Hematopoietic multipotent progenitor cell treated with erythropoietin and hydrocortisone succinate and interleukin-3 and kit ligand, for 8 days (in vitro differentiated cells): ENCODE measurements around the gene CD74.

Experiments used
- DNase-seq: peaks from one replicate; pipeline ENCODE4 v3.0.0-alpha.2; 2015

CD74 gene

DNA sequence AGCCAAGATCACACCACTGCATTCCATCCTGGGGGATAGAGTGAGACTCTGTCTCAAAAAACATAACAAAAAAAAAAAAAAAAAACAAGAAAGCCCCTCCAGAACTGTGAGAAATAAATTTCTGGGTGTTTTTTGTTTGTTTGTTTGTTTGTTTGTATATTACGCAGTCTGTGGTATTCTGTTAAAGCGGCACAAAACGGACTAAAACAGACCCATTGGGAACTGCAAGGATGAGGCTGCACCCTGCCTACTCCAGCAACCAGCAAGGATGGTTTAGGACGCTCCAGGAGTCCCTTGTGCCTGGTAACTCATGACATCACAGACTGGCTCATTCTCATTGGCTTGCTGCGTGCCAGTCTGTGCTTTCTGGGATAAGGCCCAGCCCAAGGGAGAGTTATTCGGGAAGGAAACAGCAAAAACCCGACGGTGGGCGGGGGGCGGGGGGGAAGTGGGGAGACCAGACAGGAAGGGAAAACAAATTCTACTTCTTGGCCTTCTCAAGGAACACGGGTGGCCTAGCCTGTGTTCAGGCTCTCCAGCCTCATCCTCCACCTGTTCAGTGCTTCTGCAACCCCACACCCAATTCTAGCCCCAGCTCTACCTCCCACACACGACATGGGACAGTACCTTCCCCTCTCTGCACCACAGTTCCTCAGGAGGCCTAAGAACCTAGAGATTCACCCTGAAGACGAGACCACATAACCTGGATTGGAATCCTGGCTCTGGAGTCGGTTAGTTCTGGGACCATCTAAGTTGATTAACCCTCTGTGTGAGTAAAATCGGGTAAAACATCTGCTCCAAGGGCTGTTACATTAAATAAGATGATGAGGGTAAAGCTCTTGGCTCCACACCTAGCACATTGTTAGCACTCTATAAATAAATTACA is 2.8 kb downstream of the CD74 start:
- peak; percentile 86 for DNase-seq

GRCh38 chr5:150408231-150408943 is 4.3 kb downstream of the CD74 start:
- DNase-seq = no peak

DNA sequence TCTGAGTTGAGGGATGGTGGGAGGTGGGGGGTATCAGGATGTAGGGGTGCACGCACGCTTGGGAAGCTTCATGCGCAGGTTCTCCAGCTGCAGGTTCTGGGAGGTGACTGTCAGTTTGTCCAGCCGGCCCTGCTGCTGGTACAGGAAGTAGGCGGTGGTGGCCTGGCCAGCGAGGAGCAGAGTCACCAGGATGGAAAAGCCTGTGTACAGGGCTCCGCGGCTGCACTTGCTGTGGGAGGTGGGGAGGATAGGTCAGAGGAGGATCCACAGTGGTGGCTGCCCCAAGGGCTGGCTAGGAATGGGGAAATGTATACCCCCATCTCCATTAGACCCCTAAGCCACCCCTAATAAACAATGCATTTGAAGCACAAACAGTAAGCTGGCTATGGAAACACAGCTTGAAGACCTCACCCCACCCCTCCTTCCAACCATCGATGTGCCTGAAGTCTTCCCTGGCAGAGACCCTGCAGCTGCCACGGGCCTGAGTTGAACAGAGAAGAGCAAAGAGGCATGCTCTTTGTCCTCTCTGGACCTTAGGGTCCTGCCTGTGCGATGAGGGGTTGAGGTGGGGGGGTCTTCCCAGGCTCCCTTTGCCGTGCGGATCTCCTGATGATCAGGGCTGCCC is 5.5 kb downstream of the CD74 start:
- no peak for DNase-seq

- DNase-seq = no peak
Measured at GRCh38 chr5:150406723-150407095, 6.0 kb downstream of the CD74 start.

DNA sequence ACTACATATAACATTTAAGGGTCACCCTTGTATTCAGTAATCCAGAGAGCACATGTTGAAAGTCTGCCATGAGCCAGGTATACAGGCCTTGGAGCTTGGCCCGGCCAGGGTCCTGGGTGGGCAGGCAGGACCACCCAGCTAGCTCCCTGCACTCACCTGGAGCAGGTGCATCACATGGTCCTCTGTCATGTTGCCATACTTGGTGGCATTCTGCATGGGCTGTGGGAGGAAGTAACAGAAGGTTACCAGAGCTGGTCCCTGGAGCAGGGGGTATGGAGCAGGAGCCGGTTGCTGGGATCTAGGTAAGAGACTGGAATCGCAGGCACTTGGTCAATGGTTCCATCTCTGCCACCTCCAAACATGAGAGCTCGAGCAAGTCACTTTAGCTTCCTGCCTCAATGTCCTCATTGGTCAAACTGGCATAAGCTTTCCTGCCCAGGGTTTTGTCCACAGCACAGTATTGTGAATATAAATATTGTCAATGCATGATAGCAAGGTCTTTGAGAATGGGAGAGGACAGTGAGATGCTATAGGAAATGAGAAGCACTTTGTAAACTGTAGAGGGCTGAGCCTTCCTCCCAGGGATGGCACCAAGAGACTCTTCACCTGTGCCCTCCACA is 6.5 kb downstream of the CD74 start:
- no peak for DNase-seq

GRCh38 chr5:150404941-150405816 is 7.5 kb downstream of the CD74 start:
- DNase-seq = no peak

DNA sequence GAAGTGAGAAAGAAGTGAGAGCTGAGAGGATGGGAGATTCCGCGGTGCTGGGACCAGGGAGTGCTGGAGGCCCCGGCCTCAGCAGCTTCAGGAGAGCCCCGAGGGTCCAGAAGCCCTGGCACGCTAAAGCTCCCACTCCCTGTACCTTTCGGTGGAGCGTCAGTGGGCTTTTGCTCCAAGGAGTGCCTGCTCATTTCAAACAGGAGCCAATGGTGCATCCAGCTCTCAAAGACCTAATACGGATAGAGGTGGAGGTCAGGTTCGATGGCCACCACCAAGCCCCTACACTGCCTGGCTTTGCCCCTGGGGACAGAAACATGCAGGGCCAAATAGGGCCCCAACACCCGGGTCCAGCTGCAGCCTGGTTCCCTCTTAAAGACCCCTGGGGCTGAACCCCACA is 8.2 kb downstream of the CD74 start:
- no peak for DNase-seq

DNA sequence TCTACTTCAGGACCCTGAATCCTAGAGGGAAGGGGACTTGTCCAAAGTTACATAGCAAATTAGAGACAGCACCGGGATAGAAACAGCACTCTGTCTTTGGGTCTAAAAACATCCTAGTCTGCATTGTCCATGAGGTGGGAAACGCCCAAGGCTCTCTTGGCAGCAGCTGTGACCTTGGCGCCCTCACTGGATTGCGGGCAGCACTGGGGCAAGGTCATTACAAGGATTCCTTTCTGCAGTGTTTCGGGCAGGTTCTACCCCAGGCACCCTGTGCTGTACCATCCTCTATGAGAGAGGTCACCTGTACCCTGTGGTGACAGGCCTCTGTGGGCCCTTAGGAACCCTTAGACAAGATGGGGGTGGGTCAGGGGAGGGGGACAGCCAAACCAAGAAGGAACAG is 8.6 kb downstream of the CD74 start:
- no peak for DNase-seq

- DNase-seq = no peak
Measured at GRCh38 chr5:150402901-150403342, 9.8 kb downstream of the CD74 start.

DNA sequence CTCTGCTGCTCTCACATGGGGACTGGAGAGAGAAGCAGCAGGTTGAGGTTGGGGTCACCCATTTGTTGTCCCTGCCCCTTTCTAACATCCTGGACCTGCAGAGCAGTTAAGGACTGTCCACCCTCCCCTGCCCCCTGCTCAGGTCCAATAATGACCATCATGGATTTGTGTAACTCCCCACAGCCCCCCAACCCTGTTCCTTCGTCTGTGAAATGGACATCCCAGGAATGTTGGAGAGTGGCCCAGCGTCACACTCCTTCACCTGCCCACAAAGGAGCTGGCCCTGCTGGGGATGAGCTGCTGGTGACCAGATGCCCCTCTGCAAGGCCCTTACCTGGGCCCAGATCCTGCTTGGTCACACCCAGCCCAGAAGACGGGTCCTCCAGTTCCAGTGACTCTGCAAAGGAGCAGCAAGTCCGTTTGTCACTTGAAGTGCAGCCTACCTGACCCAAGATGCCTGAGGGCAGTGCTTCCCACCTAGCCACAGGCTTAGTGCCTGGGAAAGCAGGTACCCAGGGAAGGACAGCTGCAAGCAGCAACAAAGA is 10.4 kb downstream of the CD74 start:
- no peak for DNase-seq

- DNase-seq = no peak
Measured at GRCh38 chr5:150401376-150402228, 11.1 kb downstream of the CD74 start.

GRCh38 chr5:150401076-150401375 is 11.7 kb downstream of the CD74 start:
- DNase-seq = peak; percentile 12

DNA sequence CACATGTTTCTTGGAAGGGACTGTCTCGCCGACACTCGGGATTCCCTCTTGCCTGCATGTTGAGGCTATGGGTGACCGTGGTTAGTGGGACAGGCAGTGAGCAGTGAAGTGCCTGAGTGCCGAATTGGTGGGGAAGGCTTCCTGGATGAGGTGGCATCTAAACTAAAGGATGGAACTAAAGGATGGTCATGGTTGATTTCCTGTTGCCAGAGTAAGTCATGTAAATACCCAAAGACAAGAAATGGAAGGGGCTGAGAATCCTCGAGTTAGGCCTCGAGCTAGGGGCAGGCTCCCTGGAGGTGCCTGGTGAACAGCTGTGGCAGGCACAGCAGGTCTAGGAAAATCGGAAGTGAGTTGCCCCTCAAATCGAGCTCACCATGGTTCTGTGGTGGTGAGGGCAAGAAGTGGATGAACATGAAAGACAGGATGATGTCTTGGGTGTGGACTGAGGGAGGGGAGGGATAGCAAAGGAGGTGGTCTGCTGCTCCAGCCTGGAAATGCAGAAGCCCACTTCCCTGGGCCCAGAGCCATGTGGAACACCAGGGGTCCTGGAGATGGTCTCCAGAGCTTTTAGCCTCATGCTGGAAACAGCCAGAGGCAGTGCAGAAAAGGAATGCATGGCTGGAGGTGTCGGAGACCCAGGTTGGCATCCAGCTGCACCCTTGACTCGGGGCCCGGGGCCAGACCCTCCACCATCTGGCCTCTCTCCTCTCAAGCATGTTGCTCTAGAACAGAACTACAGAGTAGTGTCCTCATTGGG is 12.2 kb downstream of the CD74 start:
- DNase-seq = no peak

- DNase-seq = no peak
Measured at GRCh38 chr5:150399524-150400211, 13.0 kb downstream of the CD74 start.

- DNase-seq = no peak
Measured at GRCh38 chr5:150398722-150399523, 13.8 kb downstream of the CD74 start.

DNA sequence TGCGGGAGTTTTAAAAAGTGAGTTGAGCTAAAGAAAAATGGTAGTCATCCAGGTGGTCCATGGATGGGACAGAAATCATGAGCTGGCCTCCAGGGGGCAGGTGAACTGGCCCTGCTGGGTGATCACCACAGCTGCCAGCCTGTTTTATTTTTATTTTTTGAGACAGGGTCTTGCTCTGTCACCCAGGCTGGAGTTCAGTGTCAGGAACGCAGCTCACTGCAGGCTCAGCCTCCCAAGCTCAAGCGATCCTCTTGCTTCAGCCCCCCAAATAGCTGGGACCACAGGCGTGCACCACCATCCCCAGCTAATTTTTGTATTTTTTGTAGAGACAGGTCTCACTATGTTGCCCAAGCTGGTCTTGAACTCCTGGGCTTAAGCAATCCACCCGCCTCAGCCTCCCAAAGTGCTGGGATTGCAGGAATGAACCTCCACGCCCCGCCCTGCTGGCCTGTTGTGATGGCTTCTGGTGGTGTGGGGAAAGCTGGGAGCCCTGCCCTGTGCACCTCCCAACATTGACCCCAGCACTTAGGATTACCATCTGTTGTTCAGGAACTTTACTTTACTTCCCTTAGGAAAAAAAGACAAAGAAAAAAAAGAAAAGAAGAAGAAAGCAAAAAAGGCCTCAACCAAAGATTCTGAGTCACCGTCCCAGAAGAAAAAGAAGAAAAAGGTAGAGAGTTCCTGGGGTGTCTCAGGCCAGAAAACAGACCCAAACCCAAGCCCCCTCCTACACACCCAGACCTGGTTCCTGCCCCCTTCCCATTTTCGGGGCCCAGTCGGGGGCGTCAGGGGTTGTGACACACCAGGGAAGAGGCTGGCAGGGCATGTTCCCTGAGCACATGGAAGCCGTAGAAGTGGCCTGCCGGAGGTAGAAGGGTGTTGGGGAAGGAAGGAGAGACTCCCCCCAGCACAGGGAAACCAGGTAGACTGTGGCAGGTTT is 14.7 kb downstream of the CD74 start:
- no peak for DNase-seq

GRCh38 chr5:150397146-150397781 is 15.4 kb downstream of the CD74 start:
- DNase-seq = no peak
